Karpas-422 (cell line): Measurements from ENCODE around the gene ZFP64. TPM values are rescaled to one million over a fixed set of nuclear protein-coding genes. Genes with fewer than 3 reads are reported as not detected.
"Not testable (repeated sequence)": the region's sequence is repeated elsewhere in the genome, so short reads cannot be mapped to it uniquely, and the experiment has no call there.

ENCODE experiments used
- DNase-seq: peaks from one replicate; pipeline ENCODE4 v3.0.0-alpha.2; 2015
- H2AFZ ChIP-seq: fragments of 200-600 bp; sonication (generic); 2 replicates; pipeline ENCODE4 v1.6.1; 2014; ENCODE audit warnings: antibody characterized with exemption, low read length, mixed read lengths
- H3K27ac ChIP-seq: fragments of 200-600 bp; sonication (generic); 2 replicates; pipeline ENCODE4 v1.5.1; 2014; ENCODE audit warnings: mild to moderate bottlenecking, low read length, moderate library complexity
- H3K27me3 ChIP-seq: fragments of 200-600 bp; sonication (generic); 2 replicates; pipeline ENCODE4 v1.6.1; 2014; ENCODE audit warnings: low read length, mixed read lengths
- H3K36me3 ChIP-seq: fragments of 200-600 bp; sonication (generic); 2 replicates; pipeline ENCODE4 v1.6.1; 2014; ENCODE audit warnings: low read length, mixed read lengths; ENCODE audit not compliant: insufficient read depth
- H3K4me1 ChIP-seq: fragments of 200-600 bp; sonication (generic); 2 replicates; pipeline ENCODE4 v1.6.1; 2014; ENCODE audit warnings: mild to moderate bottlenecking, low read length, mixed read lengths
- H3K4me2 ChIP-seq: fragments of 200-600 bp; sonication (generic); 2 replicates; pipeline ENCODE4 v1.6.1; 2014; ENCODE audit warnings: low read length, low read depth, mild to moderate bottlenecking; ENCODE audit not compliant: poor library complexity, severe bottlenecking
- H3K4me3 ChIP-seq: fragments of 200-600 bp; sonication (generic); 2 replicates; pipeline ENCODE4 v1.5.1; 2014; ENCODE audit warnings: mild to moderate bottlenecking, antibody characterized with exemption, low read length, mixed read lengths
- H3K79me2 ChIP-seq: fragments of 200-600 bp; sonication (generic); 2 replicates; pipeline ENCODE4 v1.6.1; 2014; ENCODE audit warnings: mild to moderate bottlenecking, low read length, mixed read lengths
- H3K9ac ChIP-seq: fragments of 200-600 bp; sonication (generic); 2 replicates; pipeline ENCODE4 v1.6.0; 2014; ENCODE audit warnings: low read length
- H3K9me2 ChIP-seq: fragments of 200-600 bp; sonication (generic), shearing (Covaris generic); replicated peaks from 2 replicates; pipeline ENCODE4 v1.6.0; 2014; ENCODE audit warnings: mild to moderate bottlenecking, low read length, moderate library complexity; ENCODE audit not compliant: insufficient read depth
- H3K9me3 ChIP-seq: fragments of 300-700, 200-600 bp; sonication (generic); 2 replicates; pipeline ENCODE4 v1.6.1; 2014; ENCODE audit warnings: low read length, mixed read lengths
- H4K20me1 ChIP-seq: fragments of 200-600 bp; sonication (generic); 2 replicates; pipeline ENCODE4 v1.6.1; 2014; ENCODE audit warnings: mild to moderate bottlenecking, antibody characterized with exemption, low read length, low read depth; ENCODE audit not compliant: insufficient read depth
- total RNA-seq: library from RNA; depleted of rRNA; stranded (reverse); fragments of >200 nt; shearing (Covaris generic); gene quantifications from 2 replicates; pipeline ENCODE4 v1.2.3, GENCODE V29; 2014; ENCODE audit warnings: low replicate concordance

The ZFP64 gene
- total RNA-seq, 1 experiment from 2014 or later, result 5.9 TPM

DNA sequence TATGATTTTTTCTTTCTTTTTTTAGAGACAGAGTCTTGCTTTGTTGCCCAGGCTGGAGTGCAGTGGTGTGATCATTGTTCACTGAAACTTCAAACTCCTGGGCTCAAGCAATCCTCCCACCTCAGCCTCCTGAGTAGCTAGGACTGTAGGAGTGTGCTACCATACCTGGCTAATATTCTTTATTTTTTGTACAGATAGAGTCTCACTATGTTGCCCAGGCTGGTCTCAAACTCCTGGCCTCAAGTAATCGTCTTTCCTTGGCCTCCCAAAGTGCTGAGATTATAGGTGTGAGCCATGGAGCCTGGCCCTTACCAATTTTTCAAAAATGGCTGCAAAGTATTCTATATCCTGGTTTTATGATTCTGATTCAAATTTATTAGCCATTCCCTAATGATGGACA, 37.8 kb upstream of the ZFP64 start:
- H3K9me2 ChIP-seq, H3K4me2 ChIP-seq, H2AFZ ChIP-seq, H4K20me1 ChIP-seq, H3K27ac ChIP-seq, H3K4me3 ChIP-seq, H3K9ac ChIP-seq, H3K9me3 ChIP-seq, H3K4me1 ChIP-seq, H3K36me3 ChIP-seq, H3K27me3 ChIP-seq, H3K79me2 ChIP-seq, DNase-seq: not testable (repeated sequence)

GRCh38 chr20:52226370-52226769, 34.8 kb upstream of the ZFP64 start:
- Histone ChIP-seq H4K20me1 (no peaks in the 10 kb centered on the region), H3K4me3 (no peak overlapping the region), H3K79me2 (no peaks in the 10 kb centered on the region), H3K9me2 (no peaks in the 10 kb centered on the region), H3K27ac (no peak overlapping the region), H3K9me3 (no peaks in the 10 kb centered on the region), H3K9ac (no peak overlapping the region), H3K36me3 (no peaks in the 10 kb centered on the region), H3K4me2 (no peak overlapping the region), H3K27me3 (no peaks in the 10 kb centered on the region), H3K4me1 (no peaks in the 10 kb centered on the region), H2AFZ (no peak overlapping the region)
- no peak for DNase-seq

- H3K27me3 ChIP-seq, result no peaks in the 10 kb centered on the region
- H3K9me3 ChIP-seq, result no peaks in the 10 kb centered on the region
- H2AFZ ChIP-seq, result no peak overlapping the region
- no peaks in the 10 kb centered on the region for H3K4me1 ChIP-seq
- H3K36me3 ChIP-seq, result no peaks in the 10 kb centered on the region
- H4K20me1 ChIP-seq, result no peaks in the 10 kb centered on the region
- no peak overlapping the region for H3K9ac ChIP-seq
- no peaks in the 10 kb centered on the region for H3K79me2 ChIP-seq
- DNase-seq, result no peak
- H3K9me2 ChIP-seq, result no peaks in the 10 kb centered on the region
- no peak overlapping the region for H3K4me3 ChIP-seq
- no peak overlapping the region for H3K4me2 ChIP-seq
- no peak overlapping the region for H3K27ac ChIP-seq
Measured at GRCh38 chr20:52224920-52225319, 33.3 kb upstream of the ZFP64 start.

DNA sequence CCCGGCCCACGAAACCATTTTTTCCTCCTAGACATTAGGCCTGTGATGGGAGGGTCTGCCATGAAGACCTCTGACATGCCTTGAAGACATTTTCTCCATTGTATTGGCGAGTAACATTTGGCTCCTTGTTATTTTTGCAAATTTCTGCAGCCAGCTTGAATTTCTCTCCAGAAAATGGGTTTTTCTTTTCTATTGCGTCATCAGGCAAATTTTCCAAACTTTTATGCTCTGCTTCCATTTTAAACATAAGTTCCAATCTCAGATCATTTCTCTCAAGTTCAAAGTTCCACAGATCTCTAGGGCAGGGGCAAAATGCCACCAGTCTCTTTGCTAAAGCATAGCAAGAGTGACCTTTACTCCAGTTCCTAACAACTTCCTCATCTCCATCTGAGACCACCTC, 29.8 kb upstream of the ZFP64 start:
- not testable (repeated sequence) for H4K20me1 ChIP-seq, H2AFZ ChIP-seq

GRCh38 chr20:52220891-52221290, 29.3 kb upstream of the ZFP64 start:
- H3K4me3 ChIP-seq, H3K9ac ChIP-seq, H2AFZ ChIP-seq, H3K79me2 ChIP-seq, DNase-seq, H3K4me2 ChIP-seq, H3K27me3 ChIP-seq, H3K27ac ChIP-seq, H4K20me1 ChIP-seq, H3K9me3 ChIP-seq, H3K36me3 ChIP-seq, H3K4me1 ChIP-seq, H3K9me2 ChIP-seq: not testable (repeated sequence)

More for the DNA sequence above, 29.8 kb upstream of the ZFP64 start:
- H3K4me2 ChIP-seq, H3K4me3 ChIP-seq, H3K4me1 ChIP-seq, H3K36me3 ChIP-seq, H3K9me2 ChIP-seq, H3K9me3 ChIP-seq, H3K27me3 ChIP-seq, H3K9ac ChIP-seq, H3K79me2 ChIP-seq, DNase-seq, H3K27ac ChIP-seq: not testable (repeated sequence)

- H3K9me3 ChIP-seq, result no peaks in the 10 kb centered on the region
- no peaks in the 10 kb centered on the region for H3K9me2 ChIP-seq
Measured at GRCh38 chr20:52219441-52219840, 27.9 kb upstream of the ZFP64 start.

DNA sequence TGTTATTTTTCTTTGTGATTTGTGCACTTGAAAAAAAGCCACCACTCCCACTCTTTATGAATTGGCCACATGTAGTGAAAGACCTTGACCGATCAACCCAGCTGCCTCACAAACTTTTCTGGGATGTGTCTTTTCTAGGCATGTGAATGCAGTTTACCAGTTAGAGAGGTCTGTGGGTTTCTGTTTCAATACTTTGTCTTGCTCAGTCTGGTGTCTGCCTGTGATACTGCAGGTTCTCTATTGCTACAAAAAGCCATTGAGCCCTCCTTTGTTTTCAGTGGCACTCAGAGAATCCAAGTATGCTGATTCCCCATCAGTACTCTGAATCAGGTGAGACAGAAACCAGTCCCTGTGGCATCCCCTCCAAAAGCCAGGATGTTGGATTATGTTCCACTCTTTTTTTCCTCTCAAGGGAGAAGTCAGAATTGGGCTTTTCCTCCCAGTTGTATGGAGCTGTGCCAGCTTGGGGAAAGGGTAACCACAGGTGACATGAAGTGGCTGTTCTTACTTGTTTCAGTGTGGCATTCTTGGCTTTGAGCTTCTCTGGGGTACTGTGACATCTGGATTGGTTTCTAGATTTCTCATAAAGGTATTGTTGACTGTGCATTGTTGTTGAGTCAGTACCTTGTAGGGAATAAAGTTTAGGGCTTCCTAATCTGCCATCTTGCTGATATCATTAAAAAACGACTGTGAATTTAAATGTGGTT, 26.3 kb upstream of the ZFP64 start:
- Histone ChIP-seq H3K27me3 (no peaks in the 10 kb centered on the region; the same call in 1 of the 2 replicates), H2AFZ (no peak overlapping the region)

More at GRCh38 chr20:52219441-52219840, 27.9 kb upstream of the ZFP64 start:
- Histone ChIP-seq H3K27me3 (no peaks in the 10 kb centered on the region), H3K4me2 (no peak overlapping the region), H3K27ac (no peak overlapping the region), H4K20me1 (no peaks in the 10 kb centered on the region), H3K36me3 (no peaks in the 10 kb centered on the region), H3K4me3 (no peak overlapping the region), H2AFZ (no peak overlapping the region), H3K4me1 (no peaks in the 10 kb centered on the region), H3K79me2 (no peaks in the 10 kb centered on the region), H3K9ac (no peak overlapping the region)
- peak; percentile 50 for DNase-seq

GRCh38 chr20:52213995-52214394, 22.4 kb upstream of the ZFP64 start:
- H3K79me2 ChIP-seq, result no peaks in the 10 kb centered on the region
- H3K4me3 ChIP-seq, result no peak overlapping the region
- H4K20me1 ChIP-seq, result no peaks in the 10 kb centered on the region
- no peak overlapping the region for H3K9ac ChIP-seq
- peaks cover 3% of the 10 kb centered on the region; the same call in 1 of the 2 replicates for H3K9me3 ChIP-seq
- no peaks in the 10 kb centered on the region for H3K36me3 ChIP-seq
- H3K9me2 ChIP-seq, result no peaks in the 10 kb centered on the region
- H3K4me2 ChIP-seq, result no peak overlapping the region
- H3K27ac ChIP-seq, result no peak overlapping the region
- H3K27me3 ChIP-seq, result no peaks in the 10 kb centered on the region; the same call in 1 of the 2 replicates
- H2AFZ ChIP-seq, result no peak overlapping the region
- peaks cover 7% of the 10 kb centered on the region for H3K4me1 ChIP-seq
- no peak for DNase-seq

More for the DNA sequence above, 26.3 kb upstream of the ZFP64 start:
- Histone ChIP-seq H3K27ac (no peak overlapping the region), H4K20me1 (no peaks in the 10 kb centered on the region), H3K9ac (no peak overlapping the region), H3K9me3 (no peaks in the 10 kb centered on the region), H3K79me2 (no peaks in the 10 kb centered on the region), H3K4me2 (no peak overlapping the region), H3K4me1 (peaks cover 3% of the 10 kb centered on the region), H3K36me3 (no peaks in the 10 kb centered on the region), H3K9me2 (no peaks in the 10 kb centered on the region), H3K4me3 (no peak overlapping the region)
- DNase-seq, result no peak
